Memory B cell (primary cell): ENCODE data around the gene SH3RF3.

ENCODE experiments used
- ATAC-seq: fragments of 150-1000 bp; cut with Tn5 transposase; 2 replicates; pipeline ENCODE4 v1.10.0; 2021; ENCODE audit warnings: low read depth, mild to moderate bottlenecking, moderate library complexity
- DNase-seq, 2 donors: peaks; one replicate each; pipeline ENCODE4 v3.0.0; 2022; ENCODE audit warnings: low spot score in 2 of 2
- H3K27ac Mint-ChIP-seq: one replicate; pipeline ENCODE4 v1.8.0; 2022; ENCODE audit warnings: mild to moderate bottlenecking, moderate library complexity, mixed read lengths
- H3K27me3 Mint-ChIP-seq: one replicate; pipeline ENCODE4 v1.8.0; 2022; ENCODE audit warnings: mixed read lengths
- H3K36me3 Mint-ChIP-seq: one replicate; pipeline ENCODE4 v1.8.0; 2022; ENCODE audit warnings: mild to moderate bottlenecking, mixed read lengths
- H3K4me1 Mint-ChIP-seq: one replicate; pipeline ENCODE4 v1.8.0; 2022; ENCODE audit warnings: mixed read lengths
- H3K4me3 Mint-ChIP-seq: one replicate; pipeline ENCODE4 v1.8.0; 2022; ENCODE audit warnings: mild to moderate bottlenecking, moderate library complexity, mixed read lengths
- H3K9me3 Mint-ChIP-seq: one replicate; pipeline ENCODE4 v1.8.0; 2022; ENCODE audit warnings: mixed read lengths

Gene SH3RF3

DNA sequence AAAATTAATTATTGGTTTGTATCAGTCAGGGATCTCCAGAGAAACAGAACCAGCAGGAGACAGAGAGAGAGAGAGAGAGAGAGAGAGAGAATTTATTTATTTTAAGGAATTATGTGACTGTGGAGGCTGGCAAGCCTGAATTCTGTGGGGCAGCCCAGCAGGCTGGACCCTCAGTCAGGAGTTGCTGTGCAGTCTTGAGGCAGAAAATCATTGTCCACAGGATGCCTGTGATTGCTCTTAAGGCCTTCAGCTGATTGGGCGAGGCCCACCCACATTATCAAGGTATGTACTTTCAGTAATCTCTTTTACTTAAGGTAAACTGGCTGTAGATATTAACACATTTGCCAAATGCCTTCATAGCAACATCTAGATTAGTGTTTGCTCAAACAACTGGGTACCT lies 329.5 kb downstream of the SH3RF3 start:
- peaks cover 5% of the 10 kb centered on the region for H3K27me3 Mint-ChIP-seq
- no peak overlapping the region for H3K27ac Mint-ChIP-seq
- H3K4me3 Mint-ChIP-seq = no peak overlapping the region
- no peak for DNase-seq
- H3K36me3 Mint-ChIP-seq = no peaks in the 10 kb centered on the region
- no peak for ATAC-seq
- H3K9me3 Mint-ChIP-seq = no peaks in the 10 kb centered on the region
- no peaks in the 10 kb centered on the region for H3K4me1 Mint-ChIP-seq

DNA sequence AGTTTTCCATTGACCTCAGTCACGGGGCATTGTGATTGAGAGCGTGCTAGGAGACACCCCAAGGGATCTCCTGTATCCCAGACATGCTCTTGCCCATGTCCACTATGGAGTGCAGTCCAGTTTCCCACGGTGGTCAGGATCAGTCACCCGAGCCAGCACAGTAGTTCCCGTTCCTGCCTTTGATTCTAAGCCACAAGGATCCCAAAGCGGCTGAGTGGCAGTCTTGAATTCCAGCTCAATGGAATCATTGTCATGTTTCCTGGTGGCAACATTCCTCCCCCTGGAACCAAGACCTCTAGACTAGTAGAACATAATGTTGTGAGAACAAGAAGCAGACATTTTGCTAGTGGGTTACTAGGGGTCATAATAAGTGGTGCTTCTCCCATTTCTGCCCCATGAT lies 330.5 kb downstream of the SH3RF3 start:
- no peak for DNase-seq
- Mint-ChIP-seq H3K27ac (no peak overlapping the region), H3K4me1 (no peaks in the 10 kb centered on the region), H3K36me3 (no peaks in the 10 kb centered on the region), H3K4me3 (no peak overlapping the region), H3K9me3 (no peaks in the 10 kb centered on the region), H3K27me3 (peaks cover 5% of the 10 kb centered on the region)
- no peak for ATAC-seq

DNA sequence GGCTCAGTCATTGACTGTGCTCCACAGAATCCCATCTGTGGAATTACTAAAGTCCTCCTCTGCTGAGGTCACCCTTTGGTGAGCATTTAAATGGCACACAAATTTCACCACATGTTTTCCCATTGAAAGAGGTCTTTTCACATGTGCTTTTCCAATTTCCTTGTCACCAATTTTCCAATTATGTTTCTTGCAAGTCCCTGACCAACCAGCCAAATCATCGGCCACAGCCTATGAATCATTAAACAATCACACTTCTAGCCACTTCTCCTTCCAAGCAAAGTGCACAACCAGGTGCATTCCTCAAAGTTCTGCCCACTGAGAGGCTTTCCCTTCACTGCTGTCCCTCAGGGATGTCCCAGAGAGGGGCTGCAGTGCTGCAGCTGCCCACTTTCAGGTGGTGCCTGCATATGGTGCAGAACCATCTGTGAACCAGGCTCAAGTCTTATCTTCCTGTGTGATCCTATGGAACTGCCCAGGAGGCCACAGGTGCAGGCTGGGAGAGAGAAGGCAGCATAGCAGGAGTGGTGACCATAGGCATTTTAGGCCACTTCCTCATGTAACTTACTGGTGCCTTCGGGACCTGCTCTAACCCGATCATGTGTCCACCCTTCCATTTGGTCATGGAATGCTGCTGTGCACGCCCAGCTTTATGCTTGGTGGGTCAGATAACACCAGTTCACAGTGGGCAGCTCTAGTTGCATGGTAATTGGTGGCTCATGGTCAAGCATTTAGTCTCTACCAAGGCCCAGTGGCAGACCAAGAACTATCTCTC lies 331.7 kb downstream of the SH3RF3 start:
- ATAC-seq (no peak), DNase-seq (no peak)
- Mint-ChIP-seq H3K27ac (no peak overlapping the region), H3K9me3 (no peaks in the 10 kb centered on the region), H3K36me3 (no peaks in the 10 kb centered on the region), H3K4me3 (no peak overlapping the region), H3K4me1 (no peaks in the 10 kb centered on the region), H3K27me3 (peaks cover 5% of the 10 kb centered on the region)

DNA sequence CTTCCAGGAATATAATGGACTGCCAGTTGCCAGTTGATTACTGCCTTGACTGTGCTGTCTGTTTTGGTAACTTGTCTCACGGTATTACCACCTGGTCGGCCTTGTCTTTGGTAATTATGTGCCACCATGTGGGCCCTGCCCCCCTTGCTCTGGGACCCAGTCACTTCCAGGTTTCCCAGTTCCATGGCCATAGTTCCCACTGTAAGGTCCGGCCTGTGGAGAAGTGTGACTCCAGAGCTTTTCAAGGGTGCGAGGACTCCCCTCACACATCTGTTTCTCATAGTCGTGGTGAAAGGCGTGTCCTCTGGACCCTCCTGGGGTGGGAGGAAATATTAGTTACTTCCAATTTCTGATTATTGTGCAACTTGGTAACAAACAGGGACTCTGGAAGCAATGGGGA lies 334.2 kb downstream of the SH3RF3 start:
- H3K4me3 Mint-ChIP-seq = no peak overlapping the region
- H3K27ac Mint-ChIP-seq = no peak overlapping the region
- no peaks in the 10 kb centered on the region for H3K36me3 Mint-ChIP-seq
- DNase-seq (no peak), ATAC-seq (no peak)
- H3K4me1 Mint-ChIP-seq = no peaks in the 10 kb centered on the region
- peaks cover 10% of the 10 kb centered on the region for H3K27me3 Mint-ChIP-seq
- no peaks in the 10 kb centered on the region for H3K9me3 Mint-ChIP-seq

DNA sequence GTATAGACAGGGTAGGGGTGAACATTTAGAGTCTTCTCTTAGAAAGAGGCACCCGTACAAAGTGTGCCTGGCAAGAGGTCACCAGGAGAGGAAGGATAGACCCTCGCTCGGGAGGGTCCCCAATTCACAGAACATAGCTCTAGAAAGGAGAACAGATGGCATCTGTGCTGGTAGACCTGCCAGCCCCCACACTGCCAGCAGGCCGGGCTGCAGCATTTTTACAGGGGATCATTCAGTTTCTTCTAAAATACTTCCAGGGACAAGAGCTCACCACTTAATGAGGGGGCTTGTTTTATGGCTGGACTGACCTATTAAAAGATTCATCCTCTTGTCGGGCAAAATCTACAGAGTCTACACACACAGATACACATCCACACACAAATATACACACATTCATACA lies 334.9 kb downstream of the SH3RF3 start:
- DNase-seq (no peak), ATAC-seq (no peak)
- no peaks in the 10 kb centered on the region for H3K9me3 Mint-ChIP-seq
- H3K4me1 Mint-ChIP-seq = no peaks in the 10 kb centered on the region
- peaks cover 10% of the 10 kb centered on the region for H3K27me3 Mint-ChIP-seq
- H3K36me3 Mint-ChIP-seq = no peaks in the 10 kb centered on the region
- H3K4me3 Mint-ChIP-seq = no peak overlapping the region
- H3K27ac Mint-ChIP-seq = no peak overlapping the region

DNA sequence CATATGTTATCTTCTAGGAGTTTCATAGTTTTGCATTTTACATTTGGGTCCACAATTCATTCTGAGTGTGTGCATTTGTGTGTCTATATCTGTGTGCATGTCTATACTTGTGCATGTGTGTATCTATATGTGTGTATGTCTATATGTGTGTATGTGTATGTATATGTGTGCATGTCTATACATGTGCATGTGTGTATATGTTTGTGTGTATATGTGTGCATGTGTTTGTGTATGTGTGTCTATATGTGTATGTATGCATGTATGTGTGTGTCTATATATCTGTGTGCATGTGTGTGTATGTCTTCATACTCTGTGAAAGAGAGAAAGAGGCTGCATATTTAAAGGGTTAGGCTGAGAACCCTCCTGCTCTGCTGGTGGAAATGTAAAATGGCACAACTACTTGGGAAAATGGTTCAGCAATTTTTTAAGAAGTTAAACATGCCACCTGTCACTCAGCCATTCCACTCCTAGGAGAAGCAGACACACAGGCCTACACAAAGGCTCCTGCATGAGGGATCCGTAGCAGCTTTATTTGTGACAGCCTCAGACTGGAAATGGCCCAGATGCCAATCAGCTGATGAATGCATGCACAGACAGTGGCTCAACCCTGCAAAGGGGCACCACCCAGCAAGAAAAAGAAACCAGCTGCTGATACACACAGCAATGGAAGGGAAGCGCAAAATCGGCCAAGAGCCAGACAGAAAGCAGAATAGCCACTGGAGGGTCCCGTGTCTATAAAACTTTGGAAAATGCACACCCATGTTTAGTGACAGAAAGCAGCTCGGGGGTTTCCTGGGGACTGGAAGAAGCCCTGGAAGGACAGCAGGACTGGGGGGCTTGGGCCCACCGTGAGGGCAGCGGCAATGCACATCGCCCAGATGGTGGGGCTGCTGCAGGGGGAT lies 337.9 kb downstream of the SH3RF3 start:
- ATAC-seq (no peak), DNase-seq (no peak)
- Mint-ChIP-seq H3K4me1 (peaks cover 2% of the 10 kb centered on the region), H3K36me3 (no peaks in the 10 kb centered on the region), H3K9me3 (peaks cover 1% of the 10 kb centered on the region), H3K27ac (no peak overlapping the region), H3K4me3 (no peak overlapping the region), H3K27me3 (peaks cover 7% of the 10 kb centered on the region)

DNA sequence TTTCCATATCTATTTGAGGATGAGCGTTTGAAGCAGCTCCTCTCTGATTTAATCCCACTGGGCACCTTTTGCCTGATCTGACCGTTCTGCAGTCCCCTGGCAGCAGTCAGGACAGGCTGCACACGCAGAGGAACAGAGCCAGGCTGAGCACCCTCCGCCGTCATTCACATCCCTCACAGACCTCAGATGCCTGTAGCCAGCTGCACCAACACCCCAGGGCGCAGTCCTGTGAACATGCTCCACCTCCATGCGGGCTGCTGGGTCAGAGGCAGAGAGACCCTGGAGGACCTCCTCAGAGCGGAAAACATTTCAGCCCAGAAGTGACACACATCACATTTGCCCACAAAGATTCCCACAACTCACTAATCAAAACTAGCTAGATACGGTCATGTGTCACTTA lies 338.7 kb downstream of the SH3RF3 start:
- H3K27ac Mint-ChIP-seq = no peak overlapping the region
- H3K9me3 Mint-ChIP-seq = peaks cover 1% of the 10 kb centered on the region
- no peak overlapping the region for H3K4me3 Mint-ChIP-seq
- H3K4me1 Mint-ChIP-seq = peaks cover 2% of the 10 kb centered on the region
- peaks cover 7% of the 10 kb centered on the region for H3K27me3 Mint-ChIP-seq
- no peaks in the 10 kb centered on the region for H3K36me3 Mint-ChIP-seq
- ATAC-seq (no peak), DNase-seq (no peak)

DNA sequence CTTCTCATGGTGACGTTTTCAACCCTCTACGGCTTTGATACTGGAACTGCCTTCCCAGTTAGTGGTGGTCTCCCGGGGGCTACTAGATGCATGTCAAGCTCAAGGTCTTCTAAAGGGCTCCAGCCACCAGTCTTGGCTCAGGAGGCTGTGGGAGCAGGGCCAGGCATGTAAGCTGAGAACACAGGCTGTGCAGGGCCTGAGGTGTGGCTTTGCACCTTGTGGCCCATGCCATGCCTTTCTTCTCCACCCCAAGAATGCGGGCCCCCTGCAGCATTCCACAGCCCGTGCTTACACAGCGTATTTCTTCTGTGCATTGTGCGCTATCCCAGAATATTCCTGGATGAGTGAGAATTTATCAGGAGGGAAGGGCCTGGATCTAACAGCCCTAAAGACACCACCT lies 339.9 kb downstream of the SH3RF3 start:
- peaks cover 7% of the 10 kb centered on the region for H3K27me3 Mint-ChIP-seq
- H3K9me3 Mint-ChIP-seq = peaks cover 1% of the 10 kb centered on the region
- no peak overlapping the region for H3K4me3 Mint-ChIP-seq
- no peak overlapping the region for H3K27ac Mint-ChIP-seq
- DNase-seq (no peak), ATAC-seq (no peak)
- peaks cover 2% of the 10 kb centered on the region for H3K4me1 Mint-ChIP-seq
- H3K36me3 Mint-ChIP-seq = no peaks in the 10 kb centered on the region

DNA sequence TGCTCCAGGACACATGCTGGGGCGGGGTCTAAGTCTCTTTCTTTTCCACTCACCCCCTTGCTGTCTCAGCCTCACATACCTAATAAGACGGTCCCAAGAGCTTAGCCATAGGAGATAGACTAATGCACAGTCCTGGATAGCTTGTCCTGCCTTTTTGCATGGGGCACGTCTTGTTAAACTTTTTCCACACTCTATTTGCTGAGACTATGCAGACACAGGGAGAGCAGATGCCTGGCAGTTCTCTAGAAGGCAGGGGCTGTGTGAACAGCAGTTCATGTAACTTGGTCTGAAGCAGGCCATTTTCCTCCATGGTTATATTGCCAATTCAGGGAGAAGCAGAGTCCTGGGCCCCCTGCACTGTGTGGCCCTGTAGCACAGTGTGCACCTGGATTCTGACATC lies 342.7 kb downstream of the SH3RF3 start:
- Mint-ChIP-seq H3K27me3 (peaks cover 6% of the 10 kb centered on the region), H3K4me1 (peaks cover 2% of the 10 kb centered on the region), H3K27ac (no peak overlapping the region), H3K4me3 (no peak overlapping the region), H3K36me3 (no peaks in the 10 kb centered on the region), H3K9me3 (peaks cover 1% of the 10 kb centered on the region)
- DNase-seq (no peak), ATAC-seq (no peak)

DNA sequence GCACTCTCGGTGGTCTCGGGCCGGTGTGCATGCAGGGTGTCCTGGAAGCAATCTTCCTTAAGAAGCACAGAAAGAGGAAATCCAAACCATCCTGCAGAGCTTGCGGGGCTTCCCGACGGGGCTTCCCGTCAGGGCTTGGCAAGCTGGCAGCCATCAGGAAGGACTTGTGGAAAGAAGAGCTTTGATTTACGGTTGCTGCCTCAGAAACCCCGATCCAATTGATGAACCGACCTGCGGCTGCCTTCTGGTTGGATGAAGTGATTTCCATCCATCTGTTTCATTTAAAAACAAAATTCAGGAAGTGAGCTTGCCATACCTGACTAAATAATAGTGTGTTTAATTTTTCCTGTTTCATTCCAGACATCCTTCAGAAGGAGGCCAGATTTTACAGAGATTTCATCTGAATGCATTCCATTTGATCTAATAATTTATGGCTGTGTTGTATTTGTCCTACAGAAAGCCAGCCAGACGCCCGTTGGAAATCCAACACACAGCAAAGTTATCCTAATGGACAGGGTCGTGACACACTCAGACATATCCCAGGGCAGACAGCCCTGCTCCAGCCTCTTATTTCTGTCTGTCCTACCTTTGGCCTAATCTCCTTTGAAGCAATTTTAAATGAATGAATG lies 343.4 kb downstream of the SH3RF3 start:
- DNase-seq (no peak), ATAC-seq (no peak)
- no peak overlapping the region for H3K27ac Mint-ChIP-seq
- H3K27me3 Mint-ChIP-seq = peaks cover 4% of the 10 kb centered on the region
- H3K36me3 Mint-ChIP-seq = no peaks in the 10 kb centered on the region
- peaks cover 2% of the 10 kb centered on the region for H3K4me1 Mint-ChIP-seq
- H3K9me3 Mint-ChIP-seq = peaks cover 1% of the 10 kb centered on the region
- no peak overlapping the region for H3K4me3 Mint-ChIP-seq

DNA sequence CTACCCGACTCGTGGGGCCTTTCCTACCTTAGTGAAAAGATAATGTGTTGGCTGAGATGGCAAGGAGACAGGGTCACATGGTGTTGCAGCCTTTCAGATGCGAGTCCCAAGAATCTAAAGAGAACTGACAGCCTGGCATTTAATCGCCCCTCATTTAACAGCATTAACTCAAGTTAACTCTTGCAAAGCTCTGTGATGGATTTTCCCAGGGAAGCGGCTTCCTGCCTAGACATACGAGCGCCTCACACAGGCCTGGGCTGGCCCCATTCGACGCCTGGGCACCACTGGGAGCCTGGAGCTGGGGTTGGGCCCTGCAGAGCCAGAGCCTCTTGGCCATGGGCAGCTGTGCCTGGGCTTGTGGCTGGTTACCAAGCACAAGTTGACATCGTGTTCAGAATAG lies 344.0 kb downstream of the SH3RF3 start:
- no peak for ATAC-seq
- Mint-ChIP-seq H3K27ac (no peak overlapping the region), H3K4me1 (peaks cover 2% of the 10 kb centered on the region), H3K4me3 (no peak overlapping the region), H3K9me3 (peaks cover 1% of the 10 kb centered on the region), H3K27me3 (peaks cover 3% of the 10 kb centered on the region), H3K36me3 (no peaks in the 10 kb centered on the region)
- no peak for DNase-seq

DNA sequence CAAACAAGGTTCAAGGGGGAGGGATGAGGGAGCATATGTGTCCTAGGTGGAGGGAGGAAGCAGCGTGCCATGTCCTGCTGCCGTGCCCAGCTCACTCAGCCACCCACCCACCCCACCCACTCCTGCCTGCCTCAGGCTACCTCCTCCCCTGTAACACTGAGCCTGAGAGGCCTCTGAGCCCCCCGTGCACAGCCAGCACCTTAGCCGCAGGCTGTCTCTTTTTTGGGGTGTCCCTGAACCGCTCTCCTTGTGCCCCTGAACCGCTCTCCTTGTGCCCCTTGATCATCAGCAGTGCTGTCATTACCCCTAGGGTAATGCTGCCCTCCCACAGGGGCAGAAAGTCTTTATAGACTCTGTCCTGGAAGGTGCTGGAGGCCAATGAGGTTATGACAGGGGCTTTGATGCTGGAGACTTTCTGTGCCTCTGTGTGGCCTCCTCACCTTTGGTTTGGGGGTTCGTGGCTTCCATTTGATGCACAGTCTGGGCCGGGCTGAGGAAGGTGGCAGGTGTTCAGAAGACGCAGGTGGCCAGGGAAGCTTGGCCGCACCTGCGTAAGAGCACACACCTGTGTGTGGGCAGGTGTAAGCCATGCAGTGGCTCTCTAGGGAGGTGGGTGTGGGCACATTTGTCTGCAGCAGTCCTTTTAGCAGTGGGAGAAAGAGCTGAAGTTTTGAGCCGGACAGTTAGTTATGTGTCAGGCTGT lies 344.8 kb downstream of the SH3RF3 start:
- no peak overlapping the region for H3K27ac Mint-ChIP-seq
- ATAC-seq = no peak
- H3K36me3 Mint-ChIP-seq = no peaks in the 10 kb centered on the region
- no peak for DNase-seq
- peaks cover 1% of the 10 kb centered on the region for H3K9me3 Mint-ChIP-seq
- no peak overlapping the region for H3K4me3 Mint-ChIP-seq
- peaks cover 2% of the 10 kb centered on the region for H3K27me3 Mint-ChIP-seq
- peaks cover 2% of the 10 kb centered on the region for H3K4me1 Mint-ChIP-seq

DNA sequence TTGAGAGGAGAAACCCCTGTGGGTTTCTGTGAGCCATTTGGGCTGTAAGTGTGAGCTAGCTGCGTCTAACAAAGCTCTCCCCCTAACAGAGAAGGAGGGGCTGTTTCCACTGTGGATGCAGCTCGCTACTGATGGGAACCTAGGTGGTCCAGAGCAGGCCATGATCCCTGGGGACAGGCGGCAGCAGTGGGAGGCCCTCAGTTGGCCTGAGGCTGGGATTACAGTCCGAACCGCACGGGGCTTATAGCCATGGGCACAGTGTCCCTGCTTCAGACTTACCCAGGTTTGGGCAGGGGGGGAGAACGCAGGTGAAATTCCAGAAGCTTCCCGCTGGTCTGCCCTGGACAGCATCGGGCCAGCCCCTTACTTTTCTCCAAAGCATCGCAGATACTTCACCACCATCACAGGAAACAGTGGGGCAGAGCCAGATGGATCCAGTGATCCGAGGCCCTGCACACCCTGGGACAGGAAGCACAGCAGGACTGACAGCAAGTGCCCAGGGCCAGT lies 345.4 kb downstream of the SH3RF3 start:
- Mint-ChIP-seq H3K4me1 (peaks cover 2% of the 10 kb centered on the region), H3K27ac (no peak overlapping the region), H3K4me3 (no peak overlapping the region), H3K9me3 (peaks cover 1% of the 10 kb centered on the region), H3K27me3 (peaks cover 2% of the 10 kb centered on the region), H3K36me3 (no peaks in the 10 kb centered on the region)
- no peak for DNase-seq
- no peak for ATAC-seq
